GM18520 (cell line): Measurements from ENCODE around the gene GNAL.

ENCODE experiments used
- ATAC-seq: cut with Tn5 transposase; IDR thresholded peaks from one replicate; pipeline ENCODE4 v1.9.1; 2021; ENCODE audit not compliant: unreplicated experiment

The GNAL gene

DNA sequence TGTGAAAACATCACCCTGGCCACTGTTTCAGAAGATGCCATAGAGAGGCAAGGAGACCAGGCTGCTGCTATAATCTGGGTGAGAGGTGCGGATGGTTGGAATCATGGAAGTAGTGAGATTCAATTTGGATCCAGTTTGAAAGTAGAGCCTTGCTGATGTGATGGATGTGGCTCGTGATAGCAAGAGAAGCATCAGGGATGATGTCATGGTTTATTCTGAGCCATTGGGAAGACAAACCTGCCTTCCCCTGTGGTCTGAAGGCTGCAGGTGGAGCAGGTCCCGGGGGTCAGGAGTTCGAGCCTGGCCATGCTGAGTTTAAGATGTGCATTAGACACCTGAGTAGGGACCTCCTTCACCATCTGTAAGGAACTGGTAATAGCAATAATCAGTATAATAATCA lies 112.5 kb downstream of the GNAL start:
- no peak for ATAC-seq

- ATAC-seq = no peak
Observed at GRCh38 chr18:11802158-11802557, 113.1 kb downstream of the GNAL start.

- no peak for ATAC-seq
Observed at GRCh38 chr18:11802586-11802985, 113.5 kb downstream of the GNAL start.

GRCh38 chr18:11807233-11807632 lies 118.2 kb downstream of the GNAL start:
- no peak for ATAC-seq

DNA sequence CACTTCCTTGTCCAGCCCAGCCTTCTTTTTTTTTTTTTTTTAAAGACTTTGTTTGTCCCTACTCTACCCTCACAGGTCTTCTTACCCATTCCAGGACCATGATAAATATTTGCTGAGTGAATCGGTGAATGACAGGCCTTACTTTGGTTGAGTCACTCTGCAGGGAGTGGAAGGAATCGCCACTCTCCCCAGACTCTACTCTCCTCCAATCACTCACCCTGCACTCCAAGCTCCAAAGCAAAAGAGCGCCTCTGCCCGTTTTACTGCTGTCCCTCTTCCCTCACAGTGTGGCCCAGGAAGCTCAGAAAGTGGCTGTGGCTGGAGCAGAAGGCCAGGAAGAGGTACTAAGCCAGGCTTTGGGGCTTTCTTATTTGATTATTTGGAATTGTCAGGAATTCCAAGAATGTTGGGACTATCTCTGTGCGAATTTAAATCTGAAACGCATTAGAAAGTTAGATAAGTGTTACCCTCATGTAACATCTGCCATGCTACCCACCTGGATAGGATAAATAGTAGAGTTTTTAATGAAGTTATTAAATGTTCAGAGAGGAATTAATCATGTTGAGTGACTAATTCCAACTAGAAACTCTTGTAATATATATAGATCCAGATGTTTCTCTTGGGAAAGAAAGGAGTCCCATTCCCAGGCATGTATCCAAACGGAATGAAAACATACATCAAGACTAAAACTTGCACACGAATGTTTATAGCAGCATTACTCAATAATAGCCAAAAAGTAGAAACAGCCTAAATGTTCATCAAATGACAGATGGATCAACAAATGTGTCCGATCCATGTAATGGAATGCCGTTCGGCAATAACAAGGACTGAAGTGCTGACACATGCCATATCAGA lies 119.2 kb downstream of the GNAL start:
- no peak for ATAC-seq

DNA sequence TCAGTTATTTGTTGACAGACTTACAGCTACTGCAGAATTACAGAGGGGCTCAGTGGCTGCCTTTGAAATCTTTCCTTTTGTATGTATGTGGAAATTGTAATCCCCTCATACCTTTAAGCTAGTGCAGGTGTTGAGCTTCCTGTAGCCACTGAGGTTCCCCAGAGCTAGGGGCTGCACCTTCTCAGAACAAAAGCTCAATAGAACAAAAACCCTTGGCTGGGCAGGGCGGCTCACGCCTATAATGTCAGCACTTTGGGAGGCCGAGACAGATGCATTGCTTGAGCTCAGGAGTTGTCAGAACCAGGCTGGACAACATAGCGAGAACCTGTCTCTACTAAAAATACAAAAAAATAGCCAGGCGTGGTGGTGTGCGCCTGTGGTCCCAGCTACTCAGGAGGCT lies 120.8 kb downstream of the GNAL start:
- ATAC-seq = no peak

DNA sequence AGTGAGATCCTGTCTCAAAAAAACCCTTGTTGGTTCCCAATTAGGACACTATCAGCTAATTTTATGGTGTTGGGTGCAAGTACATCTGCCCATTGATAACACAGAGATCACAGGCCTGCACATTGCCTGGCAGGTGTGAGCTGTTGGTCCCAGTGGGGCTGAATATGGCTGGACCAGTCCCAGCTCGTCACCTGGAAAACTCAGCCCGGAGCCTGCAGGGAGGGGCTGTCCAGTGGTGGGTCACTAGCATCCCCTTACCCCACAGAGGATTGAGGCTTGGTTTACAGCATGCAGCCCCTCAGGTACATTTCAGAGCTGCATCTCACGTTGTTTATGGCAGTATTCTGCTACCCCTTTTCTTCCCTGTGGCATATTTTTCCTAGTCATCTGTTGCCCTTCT lies 121.3 kb downstream of the GNAL start:
- no peak for ATAC-seq

DNA sequence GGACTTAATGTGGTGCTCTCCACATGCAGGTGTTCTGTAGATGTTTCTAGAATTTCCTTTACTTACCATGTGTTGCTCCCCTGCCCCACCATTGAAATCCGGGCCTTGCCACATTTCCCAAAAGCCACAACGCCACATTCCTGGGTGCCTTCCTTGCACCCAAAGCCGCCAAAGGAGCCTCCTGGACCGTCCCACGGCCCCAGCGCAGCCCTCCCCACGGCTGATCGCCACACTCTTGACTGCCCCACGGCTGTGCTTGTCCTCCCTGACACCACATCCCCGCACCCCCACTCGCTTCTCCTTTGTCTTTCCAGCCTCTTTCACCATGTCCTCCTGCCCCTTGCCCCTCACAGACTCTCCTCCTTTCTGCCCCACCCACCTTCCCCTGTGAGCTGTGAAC lies 121.9 kb downstream of the GNAL start:
- ATAC-seq = no peak

- ATAC-seq = no peak
Observed at GRCh38 chr18:11817229-11817628, 128.2 kb downstream of the GNAL start.

DNA sequence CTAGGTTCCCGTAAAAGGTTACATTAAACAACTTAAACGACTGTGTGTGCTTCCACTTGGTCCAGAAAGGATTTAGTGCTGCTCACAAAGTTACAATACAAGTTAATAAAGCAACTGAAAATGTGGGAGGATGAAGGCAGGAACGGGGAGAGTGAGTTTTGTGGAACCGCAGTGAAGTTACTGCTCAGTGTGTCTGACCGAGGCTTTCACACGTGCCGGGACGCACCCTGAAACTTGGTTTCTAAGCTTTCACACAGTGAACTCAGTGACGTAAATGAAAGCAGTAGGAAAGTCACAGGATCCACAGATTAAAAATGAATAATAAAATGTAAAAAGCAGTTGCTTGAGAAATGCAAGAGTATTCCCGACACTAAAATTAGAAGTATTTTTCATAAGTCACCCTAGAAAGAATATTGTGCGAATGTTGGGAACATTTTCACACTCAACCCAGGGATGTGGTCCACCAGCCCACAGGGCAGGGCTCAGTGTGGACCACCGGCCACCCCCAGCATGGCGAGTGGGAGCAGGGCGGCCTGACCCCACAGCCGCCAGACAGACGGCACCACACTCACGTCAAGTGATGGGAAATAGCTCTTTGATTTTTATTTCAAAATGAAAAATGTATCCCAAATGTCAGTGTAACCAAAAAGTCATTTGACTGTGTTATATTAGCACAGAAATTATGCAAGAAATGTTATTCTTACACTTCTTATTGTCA lies 129.6 kb downstream of the GNAL start:
- no peak for ATAC-seq

- ATAC-seq = no peak
Observed at GRCh38 chr18:11819938-11820337, 130.9 kb downstream of the GNAL start.

GRCh38 chr18:11820697-11821096 lies 131.6 kb downstream of the GNAL start:
- no peak for ATAC-seq

GRCh38 chr18:11821208-11821607 lies 132.1 kb downstream of the GNAL start:
- ATAC-seq = no peak

DNA sequence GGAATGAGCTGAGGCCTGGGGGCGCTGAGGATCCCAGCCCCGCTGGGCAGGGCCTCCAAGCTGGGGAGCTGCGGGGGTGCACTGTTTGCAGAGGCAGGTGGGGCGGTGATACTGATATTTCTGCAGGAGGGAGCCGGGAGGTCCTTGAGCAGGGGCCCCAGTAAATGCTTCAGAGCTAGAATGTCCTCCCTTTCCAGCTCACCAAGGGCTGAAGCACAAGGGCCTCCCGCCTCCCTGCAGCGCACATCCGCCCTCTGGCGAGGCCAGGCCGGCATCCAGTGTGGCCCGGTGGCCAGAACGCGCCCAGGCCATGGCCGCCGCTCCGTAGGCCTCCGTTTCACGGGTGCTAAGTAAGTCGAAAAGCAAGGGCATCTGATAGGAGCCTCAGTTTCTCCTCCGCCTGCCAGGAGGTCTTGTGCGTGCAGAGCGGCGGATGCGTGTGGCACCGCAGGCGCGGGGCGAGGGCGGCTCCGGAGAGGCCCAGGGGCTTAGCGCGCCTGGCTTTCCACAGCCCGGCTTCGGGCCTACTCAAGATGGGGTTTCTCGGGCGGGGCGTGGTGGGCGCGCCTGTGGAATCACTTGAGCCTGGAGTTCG lies 132.7 kb downstream of the GNAL start:
- ATAC-seq = no peak

- no peak for ATAC-seq
Observed at GRCh38 chr18:11823545-11823944, 134.5 kb downstream of the GNAL start.

DNA sequence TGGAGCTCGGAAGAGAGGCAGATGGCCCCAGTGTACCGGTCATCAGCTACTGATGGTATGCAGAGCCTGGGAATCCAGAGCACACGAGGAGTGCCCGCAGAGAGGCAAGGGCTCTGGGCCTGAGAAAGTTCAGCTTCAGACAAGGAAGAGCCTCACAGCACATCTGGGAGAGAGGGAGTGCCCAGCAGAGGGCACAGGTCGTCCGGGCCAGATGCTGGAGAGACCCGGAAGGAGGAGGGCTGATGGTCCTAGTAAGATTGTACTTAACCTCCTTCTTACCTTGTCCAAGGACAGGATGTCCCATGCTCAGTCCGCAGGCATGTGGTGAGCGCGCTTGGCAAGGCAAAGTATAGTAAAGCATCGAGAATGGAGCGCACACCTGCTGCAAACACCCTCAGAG lies 137.8 kb downstream of the GNAL start:
- ATAC-seq = no peak

DNA sequence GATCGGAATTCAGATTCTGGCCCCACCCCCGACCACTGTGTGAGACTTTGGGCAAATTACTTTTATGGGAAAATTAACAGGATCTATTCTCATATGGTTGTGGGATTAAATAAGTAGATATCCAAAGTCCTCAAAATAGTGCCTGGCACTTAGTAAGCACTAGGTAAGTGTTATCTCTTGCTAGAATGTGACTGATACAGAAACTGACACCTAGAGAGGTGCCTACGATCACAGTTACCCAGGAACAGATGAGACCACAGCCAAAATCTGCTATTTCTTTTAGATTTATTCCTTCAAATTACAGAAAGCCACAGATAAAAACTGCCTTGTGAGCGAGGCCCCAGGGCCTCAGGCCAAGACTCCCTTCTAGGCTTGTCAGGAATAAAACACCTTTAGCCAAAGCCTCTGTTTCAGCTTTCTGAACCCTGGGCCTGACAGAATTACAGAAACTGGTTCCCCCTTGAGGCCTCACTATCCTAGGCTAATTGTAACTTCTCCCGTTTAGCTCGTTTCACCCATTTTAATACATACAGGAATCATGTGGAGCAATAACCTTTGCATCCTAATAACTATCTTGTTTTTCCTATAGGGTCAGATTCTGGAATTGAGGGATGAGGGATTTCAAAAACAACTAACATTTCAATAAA lies 139.8 kb downstream of the GNAL start:
- ATAC-seq = peak; percentile 94

- ATAC-seq = no peak
Observed at GRCh38 chr18:11830585-11830984, 141.5 kb downstream of the GNAL start.

GRCh38 chr18:11831921-11832320 lies 142.9 kb downstream of the GNAL start:
- ATAC-seq = no peak

DNA sequence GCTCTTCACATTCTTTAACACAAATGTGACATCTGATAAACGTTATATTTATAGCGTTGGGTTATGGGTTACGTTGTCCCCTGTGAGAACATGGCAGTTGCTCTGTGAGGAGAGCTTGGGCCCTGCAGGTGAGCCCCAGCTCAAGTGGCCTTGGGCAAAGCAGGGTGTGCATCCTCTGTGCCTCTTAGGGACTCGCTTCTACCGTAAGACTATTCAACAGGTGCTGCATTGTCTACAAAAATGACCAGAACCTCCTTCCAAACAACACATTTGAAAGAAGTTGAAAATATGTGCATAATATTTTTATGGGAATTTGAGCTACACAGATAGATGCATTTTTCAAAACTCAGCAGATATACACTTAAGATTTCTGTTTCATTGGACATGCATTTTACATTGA lies 145.7 kb downstream of the GNAL start:
- no peak for ATAC-seq

GRCh38 chr18:11839556-11839955 lies 150.5 kb downstream of the GNAL start:
- ATAC-seq = no peak

DNA sequence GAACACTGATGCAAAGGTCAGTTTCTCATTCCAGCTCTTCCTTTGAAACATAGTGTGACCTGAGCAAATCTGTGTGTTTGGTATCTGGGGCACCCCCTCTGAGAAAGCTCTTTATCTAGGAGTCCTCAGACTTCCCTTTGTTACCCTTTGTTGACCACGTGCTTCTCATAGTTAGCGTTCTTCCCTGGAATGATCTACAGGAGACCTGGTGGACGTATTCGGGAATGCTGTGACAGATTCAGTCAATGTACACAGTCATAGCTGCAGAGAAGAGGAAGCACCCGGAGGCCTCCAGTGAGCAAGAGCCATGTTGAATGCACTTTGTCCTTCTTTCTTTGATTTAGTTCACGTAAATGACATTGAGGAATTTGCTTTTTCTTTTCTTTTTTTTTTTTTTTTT lies 151.4 kb downstream of the GNAL start:
- ATAC-seq = no peak
